RWPE2 (cell line): Measurements from ENCODE around the gene DIPK2A.

Source experiments
- ATAC-seq: fragments of 200-7000 bp; cut with Tn5 transposase; 3 replicates; pipeline ENCODE4 v1.9.1; 2021; ENCODE audit warnings: low read depth
- DNase-seq: peaks from one replicate; pipeline ENCODE4 v3.0.0-alpha.2; 2020; ENCODE audit warnings: low spot score
- H3K27ac ChIP-seq: fragments of 450-650 bp; 2 replicates; pipeline ENCODE4 v1.5.1; 2017; ENCODE audit warnings: mild to moderate bottlenecking; ENCODE audit not compliant: poor library complexity, severe bottlenecking
- H3K27me3 ChIP-seq: fragments of 250-450 bp; sonication (Bioruptor Pico); 2 replicates; pipeline ENCODE4 v1.5.1; 2021; ENCODE audit warnings: mild to moderate bottlenecking, moderate library complexity; ENCODE audit not compliant: insufficient read depth, poor library complexity, severe bottlenecking
- H3K36me3 ChIP-seq: fragments of 250-450 bp; sonication (Bioruptor Pico); 2 replicates; pipeline ENCODE4 v1.5.1; 2020; ENCODE audit warnings: low read depth, mild to moderate bottlenecking, moderate library complexity
- H3K4me1 ChIP-seq: fragments of 250-450 bp; sonication (Bioruptor Pico); 2 replicates; pipeline ENCODE4 v1.5.1; 2021; ENCODE audit warnings: mild to moderate bottlenecking, moderate library complexity; ENCODE audit not compliant: insufficient read depth, poor library complexity, severe bottlenecking
- H3K4me3 ChIP-seq: fragments of 250-450 bp; sonication (Bioruptor Pico); 2 replicates; pipeline ENCODE4 v1.5.1; 2021; ENCODE audit warnings: mild to moderate bottlenecking, moderate library complexity; ENCODE audit not compliant: severe bottlenecking
- H3K9me3 ChIP-seq: fragments of 250-450 bp; sonication (Bioruptor Pico); 2 replicates; pipeline ENCODE4 v1.5.1; 2021; ENCODE audit warnings: mild to moderate bottlenecking, moderate library complexity; ENCODE audit not compliant: severe bottlenecking
- TF ChIP-seq, protein P1 (sequence below): fragments of 450-650 bp; IDR thresholded peaks from one replicate; pipeline ENCODE4 v1.5.1; 2017; ENCODE audit warnings: mild to moderate bottlenecking, moderate library complexity; ENCODE audit not compliant: poor library complexity, severe bottlenecking

The DIPK2A gene

DNA sequence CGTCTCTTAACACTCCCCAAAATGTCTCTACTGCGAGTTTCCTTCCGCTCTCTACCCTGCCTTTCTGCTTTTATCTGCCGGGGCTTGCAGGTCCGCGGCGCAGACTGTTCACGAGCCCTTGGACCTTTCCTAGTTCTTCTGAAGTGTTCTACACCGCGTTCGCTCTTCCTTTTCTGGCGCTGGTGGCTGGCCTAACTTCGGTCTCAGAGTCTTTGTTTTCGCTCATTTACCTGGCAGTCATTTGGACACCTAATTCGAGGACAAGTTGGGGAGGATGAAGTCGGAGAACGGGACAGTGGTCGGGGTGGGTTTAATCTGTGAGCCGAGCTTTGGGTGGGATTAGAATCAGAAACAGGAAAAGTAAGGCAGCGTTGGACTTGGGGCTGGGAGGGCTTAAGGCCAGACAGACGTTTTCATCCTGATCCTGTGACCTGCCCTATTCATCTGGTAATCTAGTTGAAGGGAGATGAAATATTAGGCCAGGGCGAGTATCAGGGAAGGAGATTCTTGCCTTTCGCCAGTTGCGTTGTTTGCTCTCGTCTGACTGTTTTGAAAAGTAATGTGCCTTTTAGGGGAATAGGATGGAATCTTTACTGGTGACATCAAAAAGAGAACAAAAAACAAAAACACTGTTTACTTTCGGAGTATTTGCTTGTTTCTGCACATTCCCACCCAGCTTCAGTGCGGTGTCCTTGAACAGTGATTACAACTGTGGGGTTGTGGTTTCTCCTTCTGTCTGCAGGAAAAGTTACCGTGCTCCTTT is 1.8 kb downstream of the DIPK2A start:
- Histone ChIP-seq H3K4me3 (peak overlapping the region; percentile 65), H3K4me1 (peaks cover 13% of the 10 kb centered on the region), H3K27ac (peak overlapping the region; percentile 89), H3K36me3 (no peaks in the 10 kb centered on the region), H3K27me3 (no peaks in the 10 kb centered on the region), H3K9me3 (no peaks in the 10 kb centered on the region)
- ATAC-seq, result peak; percentile 38; the same call in 2 of the 3 replicates
- TF ChIP-seq, protein P1, sequence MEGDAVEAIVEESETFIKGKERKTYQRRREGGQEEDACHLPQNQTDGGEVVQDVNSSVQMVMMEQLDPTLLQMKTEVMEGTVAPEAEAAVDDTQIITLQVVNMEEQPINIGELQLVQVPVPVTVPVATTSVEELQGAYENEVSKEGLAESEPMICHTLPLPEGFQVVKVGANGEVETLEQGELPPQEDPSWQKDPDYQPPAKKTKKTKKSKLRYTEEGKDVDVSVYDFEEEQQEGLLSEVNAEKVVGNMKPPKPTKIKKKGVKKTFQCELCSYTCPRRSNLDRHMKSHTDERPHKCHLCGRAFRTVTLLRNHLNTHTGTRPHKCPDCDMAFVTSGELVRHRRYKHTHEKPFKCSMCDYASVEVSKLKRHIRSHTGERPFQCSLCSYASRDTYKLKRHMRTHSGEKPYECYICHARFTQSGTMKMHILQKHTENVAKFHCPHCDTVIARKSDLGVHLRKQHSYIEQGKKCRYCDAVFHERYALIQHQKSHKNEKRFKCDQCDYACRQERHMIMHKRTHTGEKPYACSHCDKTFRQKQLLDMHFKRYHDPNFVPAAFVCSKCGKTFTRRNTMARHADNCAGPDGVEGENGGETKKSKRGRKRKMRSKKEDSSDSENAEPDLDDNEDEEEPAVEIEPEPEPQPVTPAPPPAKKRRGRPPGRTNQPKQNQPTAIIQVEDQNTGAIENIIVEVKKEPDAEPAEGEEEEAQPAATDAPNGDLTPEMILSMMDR, result peak; percentile 44
- no peak for DNase-seq

DNA sequence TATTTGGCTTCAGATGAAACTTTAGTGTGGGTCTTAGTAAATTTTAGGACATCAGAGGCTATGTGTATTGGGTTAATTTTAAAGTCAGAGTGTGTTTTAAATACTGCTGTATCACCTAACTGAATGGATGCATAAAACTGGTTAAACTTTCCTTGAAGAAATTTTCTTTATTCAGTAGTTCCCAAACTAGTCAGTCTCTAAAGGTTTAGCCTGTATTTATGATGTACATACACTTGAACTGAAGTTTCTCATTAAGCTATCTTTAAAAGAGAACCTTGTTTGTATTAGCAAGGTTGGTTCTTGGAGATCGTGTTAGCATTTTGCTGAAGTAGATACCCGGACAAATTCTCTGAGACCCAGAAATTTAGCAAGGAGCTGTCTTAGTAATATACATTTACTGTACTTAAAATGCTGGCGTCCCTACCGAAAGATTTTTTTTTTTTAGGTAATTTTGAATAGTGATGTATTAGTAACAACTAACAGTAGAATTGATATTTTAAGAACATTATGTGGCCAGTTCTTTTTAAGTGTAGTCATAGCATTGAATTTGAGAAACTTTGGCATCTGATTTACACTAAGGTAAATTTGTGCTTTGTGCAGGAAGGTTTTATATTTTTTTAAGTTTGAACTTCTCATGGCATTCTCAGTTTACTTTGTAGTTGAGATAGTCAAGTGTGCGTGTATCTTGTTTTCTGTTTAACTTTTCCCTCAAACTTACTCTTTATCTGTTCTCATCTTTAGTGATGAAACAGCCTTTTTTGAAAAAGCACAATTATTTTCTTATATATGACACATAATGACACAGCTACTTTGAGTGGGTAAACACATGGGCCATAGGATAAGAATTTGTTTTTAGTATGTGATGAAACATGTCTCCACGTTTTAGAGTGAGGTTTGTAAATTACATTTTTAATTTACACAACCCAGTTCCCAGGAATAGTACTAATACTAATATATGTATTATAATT is 2.9 kb downstream of the DIPK2A start:
- ATAC-seq (no peak), DNase-seq (no peak)
- H3K4me1 ChIP-seq, result peaks cover 13% of the 10 kb centered on the region
- peak overlapping the region; percentile 89 for H3K27ac ChIP-seq
- no peaks in the 10 kb centered on the region for H3K27me3 ChIP-seq
- H3K36me3 ChIP-seq, result no peaks in the 10 kb centered on the region
- no peaks in the 10 kb centered on the region for H3K9me3 ChIP-seq
- TF ChIP-seq, protein P1, result no peak
- peak overlapping the region; percentile 65 for H3K4me3 ChIP-seq

DNA sequence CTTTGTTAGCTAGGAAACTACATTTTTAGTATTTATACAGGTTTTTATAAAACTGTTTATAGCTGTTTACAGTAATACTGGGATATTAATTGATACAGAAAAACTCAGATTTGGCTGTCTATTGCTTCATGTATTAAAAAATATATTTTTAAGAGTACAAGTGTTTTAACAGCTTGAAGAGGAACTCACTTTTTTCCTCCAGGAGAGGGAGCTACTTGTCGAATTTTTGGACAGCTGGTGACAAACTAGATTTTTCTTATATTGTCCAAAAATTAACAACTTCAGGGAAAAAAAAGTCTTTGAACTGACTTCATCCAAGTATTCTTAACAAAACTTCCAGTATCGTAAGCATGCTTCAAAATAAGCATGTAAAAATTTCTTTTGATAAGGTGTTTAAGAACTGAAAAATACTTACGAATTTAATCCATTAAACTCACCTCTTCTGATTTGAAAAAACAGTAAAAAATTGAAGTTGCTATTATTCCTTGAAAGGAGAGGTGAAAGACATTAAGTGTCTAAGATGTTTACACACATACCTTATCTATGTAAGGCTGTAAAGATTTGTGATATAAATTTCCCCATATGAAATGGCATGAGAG is 4.0 kb downstream of the DIPK2A start:
- Histone ChIP-seq H3K9me3 (no peaks in the 10 kb centered on the region), H3K27ac (no peak overlapping the region), H3K27me3 (no peaks in the 10 kb centered on the region), H3K36me3 (no peaks in the 10 kb centered on the region), H3K4me1 (peaks cover 13% of the 10 kb centered on the region), H3K4me3 (no peak overlapping the region)
- ATAC-seq (no peak), DNase-seq (no peak)
- TF ChIP-seq, protein P1, result peak; percentile 67

DNA sequence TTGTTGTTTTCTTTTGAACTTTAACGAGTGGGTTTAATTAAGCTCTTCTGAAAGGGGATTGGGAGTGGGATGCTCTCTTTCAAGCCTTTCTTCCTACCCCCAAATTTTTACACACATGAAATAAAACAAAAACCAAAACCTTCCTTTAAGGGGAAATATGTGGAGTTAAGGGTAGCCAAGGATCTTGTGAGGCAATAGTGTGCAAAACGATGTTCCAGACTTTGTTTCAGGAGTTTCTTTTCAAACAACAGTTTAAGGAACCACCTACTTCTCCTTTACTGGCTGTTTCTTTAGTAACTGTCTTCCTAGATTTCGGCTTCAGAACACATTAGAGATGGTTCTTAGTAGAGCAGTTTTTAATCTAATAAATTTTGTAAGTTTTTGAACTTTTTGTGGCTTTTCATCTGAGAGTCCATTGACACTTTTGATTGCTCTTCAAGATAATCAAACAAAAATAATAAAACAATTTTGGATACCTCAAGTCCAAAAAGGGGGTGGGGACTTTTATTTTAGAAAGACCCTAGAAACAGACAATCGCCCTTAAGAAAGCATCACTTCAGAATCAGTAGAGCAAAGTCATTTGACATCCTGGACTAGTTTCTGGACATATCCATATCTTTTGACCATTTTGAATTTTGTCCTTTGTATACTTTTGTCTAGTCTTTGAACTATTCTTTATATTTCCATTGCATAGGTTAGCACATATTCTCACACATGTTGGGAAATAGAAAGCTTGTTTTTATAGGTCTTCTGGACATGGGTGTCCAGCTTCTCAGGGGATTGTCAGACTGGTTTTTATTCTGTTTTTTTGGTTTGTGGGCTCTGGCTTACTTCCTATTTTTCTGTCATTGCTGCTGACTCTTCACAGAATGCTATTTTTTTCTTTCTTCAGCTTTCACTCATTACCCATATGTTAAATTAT is 6.0 kb downstream of the DIPK2A start:
- Histone ChIP-seq H3K4me3 (no peak overlapping the region), H3K27me3 (no peaks in the 10 kb centered on the region), H3K27ac (no peak overlapping the region), H3K36me3 (no peaks in the 10 kb centered on the region; the same call in 1 of the 2 replicates), H3K4me1 (peaks cover 13% of the 10 kb centered on the region), H3K9me3 (peaks cover 2% of the 10 kb centered on the region)
- ATAC-seq (no peak), DNase-seq (no peak)
- TF ChIP-seq, protein P1, result no peak
